Stimulated activated CD4-positive, alpha-beta T cell treated with anti-CD3 and anti-CD28 coated beads, Interleukin-15, amount 100 ng/mL, for 24 hours (primary cell): ENCODE data around the gene ASTN2.
"Not testable (repeated sequence)": the region's sequence is repeated elsewhere in the genome, so short reads cannot be mapped to it uniquely, and the experiment has no call there.

Source experiments
- DNase-seq: peaks from one replicate; pipeline ENCODE4 v3.0.0-alpha.2; 2020

Gene ASTN2

GRCh38 chr9:116942593-116943061, 472.2 kb downstream of the ASTN2 start:
- no peak for DNase-seq

DNA sequence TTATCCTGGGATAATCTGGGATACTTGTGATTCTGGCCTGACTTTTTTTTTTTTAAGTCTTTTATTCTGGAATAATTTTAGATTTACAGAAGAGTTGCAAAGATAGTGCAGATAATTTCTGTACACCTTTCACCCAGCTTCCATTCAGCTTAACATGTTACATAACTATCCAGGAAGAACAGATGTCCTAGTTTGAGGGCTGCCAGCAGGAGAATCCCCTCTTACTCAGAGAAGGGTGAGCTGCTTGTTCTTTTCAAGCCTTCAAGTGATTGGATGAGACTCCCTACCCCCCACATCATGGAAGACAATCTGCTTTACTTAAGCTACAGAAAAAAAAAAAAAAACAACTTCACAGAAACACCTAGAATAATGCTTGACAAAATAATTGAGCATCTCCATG, 473.6 kb downstream of the ASTN2 start:
- no peak for DNase-seq

GRCh38 chr9:116940614-116941215, 474.1 kb downstream of the ASTN2 start:
- no peak for DNase-seq

GRCh38 chr9:116939614-116940013, 475.2 kb downstream of the ASTN2 start:
- DNase-seq: no peak

- DNase-seq: no peak
These were observed 475.7 kb downstream of the ASTN2 start for GRCh38 chr9:116939161-116939560.

DNA sequence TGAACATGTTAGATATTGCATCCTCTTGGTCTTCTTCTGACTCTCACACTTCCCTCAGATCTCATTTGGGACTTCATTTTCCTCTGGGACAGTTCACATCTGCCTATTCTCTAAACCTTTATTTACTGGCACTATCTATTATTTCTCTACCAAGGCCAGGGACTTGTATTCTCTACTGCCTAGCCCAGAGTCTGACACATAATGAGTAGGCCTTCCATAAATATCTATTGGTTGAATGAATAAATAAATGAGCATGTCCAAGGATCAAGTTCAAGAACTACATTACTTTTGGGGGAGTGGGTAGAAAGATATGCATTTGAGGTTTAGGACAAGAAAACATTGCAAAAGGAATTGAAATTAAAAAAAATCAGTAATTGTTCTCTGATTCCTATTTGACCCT, 477.5 kb downstream of the ASTN2 start:
- DNase-seq: no peak

GRCh38 chr9:116935149-116935897, 479.5 kb downstream of the ASTN2 start:
- DNase-seq: no peak

- DNase-seq: no peak
These were observed 480.7 kb downstream of the ASTN2 start for GRCh38 chr9:116934131-116934530.

- DNase-seq: no peak
These were observed 481.6 kb downstream of the ASTN2 start for GRCh38 chr9:116933251-116933650.

- DNase-seq: no peak
These were observed 485.2 kb downstream of the ASTN2 start for GRCh38 chr9:116929621-116930020.

DNA sequence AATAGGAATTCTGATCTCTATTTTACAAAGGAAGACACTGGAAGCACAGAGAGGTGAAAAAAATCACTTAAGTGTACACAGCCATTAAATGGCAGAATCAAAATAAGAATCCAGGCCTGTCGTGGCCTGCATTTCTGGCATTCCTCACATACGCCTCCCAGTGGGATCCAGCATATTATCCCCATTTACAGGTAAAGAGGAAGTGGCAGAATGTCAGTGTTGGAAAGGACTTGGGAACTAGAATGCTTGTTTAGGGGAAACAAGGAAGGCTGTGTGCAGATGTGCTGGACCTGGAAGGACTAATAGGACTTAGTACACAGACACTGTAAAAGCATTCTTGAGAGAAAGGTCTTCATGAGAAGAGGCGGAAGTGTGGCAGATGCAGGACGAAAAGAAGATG, 486.0 kb downstream of the ASTN2 start:
- DNase-seq: no peak

DNA sequence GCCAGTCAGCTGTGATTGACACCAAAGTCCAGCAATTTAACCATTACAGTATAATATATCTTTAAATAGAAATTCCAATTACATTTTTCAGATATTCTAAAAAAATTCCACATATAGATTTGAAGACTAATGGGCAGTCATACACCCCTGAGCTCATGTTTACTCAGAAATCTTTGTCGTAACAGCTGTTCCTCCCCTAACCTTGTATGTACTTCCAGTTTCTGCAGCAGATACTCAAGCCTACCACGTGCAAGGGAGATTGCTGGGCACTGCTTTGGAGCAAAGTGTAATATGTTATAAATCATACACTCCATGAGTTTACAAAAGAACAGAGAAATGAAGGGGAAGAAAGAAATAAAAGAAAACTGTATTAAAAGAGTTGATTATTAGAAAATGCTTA, 486.6 kb downstream of the ASTN2 start:
- DNase-seq: no peak

DNA sequence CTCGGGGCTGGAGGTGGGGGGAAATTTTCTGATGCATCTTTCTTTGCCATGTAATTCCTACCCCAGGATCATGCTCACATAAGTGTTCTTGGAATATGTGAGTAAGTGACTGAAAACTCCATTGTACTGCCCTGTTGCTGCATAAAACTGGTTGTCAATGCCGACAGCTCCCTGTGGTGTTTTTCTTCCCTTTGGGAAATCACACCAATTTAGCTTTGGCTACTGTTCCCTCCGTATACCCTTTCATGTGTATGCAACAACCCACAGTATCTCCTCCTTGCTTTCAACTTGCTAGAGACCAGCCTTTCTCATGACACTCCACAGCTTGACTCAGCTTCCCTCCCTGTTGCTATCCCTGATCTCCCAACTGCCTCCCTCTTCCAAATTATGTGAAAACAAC, 487.1 kb downstream of the ASTN2 start:
- no peak for DNase-seq

DNA sequence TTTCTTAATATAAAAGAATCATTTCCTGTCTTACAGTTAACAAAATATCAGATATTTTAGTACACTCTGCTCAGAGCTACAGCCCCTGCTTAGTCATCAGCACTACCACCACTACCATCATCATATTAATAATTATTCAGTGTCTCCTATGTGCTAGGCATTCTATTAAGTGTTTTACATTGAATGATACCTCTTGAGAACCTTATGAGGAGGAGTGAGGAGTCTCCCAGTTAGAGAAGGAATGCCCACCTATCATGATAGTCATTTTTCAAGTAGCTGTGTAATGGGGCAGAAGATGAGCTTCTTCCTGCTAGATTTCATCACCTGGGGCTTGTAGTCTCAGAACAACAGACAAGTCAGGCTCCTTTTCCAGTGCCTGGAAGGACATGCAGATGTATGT, 489.7 kb downstream of the ASTN2 start:
- no peak for DNase-seq

DNA sequence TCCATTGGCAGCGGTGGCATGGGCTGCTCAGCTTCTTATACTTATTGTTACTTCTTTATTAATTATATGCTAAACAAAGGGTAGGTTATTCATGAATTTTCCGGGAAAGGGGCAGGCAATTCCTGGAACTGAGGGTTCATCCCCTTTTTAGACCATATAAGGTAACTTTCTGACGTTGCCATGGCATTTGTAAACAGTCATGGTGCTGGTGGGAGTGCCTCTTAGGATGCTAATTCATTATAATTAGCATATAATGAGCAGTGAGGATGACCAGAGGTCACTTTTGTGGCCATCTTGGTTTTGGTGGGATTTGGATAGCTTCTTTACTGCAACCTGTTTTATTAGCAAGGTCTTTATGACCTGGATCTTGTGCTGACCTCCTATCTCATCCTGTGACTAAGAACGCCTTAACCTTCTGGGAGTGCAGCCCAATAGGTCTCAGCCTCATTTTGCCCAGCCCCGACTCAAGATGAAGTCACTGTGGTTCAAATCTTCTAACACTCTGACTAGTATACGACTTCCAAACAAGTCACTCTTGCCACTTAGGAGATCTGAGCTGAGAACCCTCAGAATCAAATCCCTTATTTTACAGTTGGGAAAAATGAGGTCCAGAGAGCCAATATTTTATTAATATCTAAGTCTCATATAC, 490.3 kb downstream of the ASTN2 start:
- DNase-seq: no peak

DNA sequence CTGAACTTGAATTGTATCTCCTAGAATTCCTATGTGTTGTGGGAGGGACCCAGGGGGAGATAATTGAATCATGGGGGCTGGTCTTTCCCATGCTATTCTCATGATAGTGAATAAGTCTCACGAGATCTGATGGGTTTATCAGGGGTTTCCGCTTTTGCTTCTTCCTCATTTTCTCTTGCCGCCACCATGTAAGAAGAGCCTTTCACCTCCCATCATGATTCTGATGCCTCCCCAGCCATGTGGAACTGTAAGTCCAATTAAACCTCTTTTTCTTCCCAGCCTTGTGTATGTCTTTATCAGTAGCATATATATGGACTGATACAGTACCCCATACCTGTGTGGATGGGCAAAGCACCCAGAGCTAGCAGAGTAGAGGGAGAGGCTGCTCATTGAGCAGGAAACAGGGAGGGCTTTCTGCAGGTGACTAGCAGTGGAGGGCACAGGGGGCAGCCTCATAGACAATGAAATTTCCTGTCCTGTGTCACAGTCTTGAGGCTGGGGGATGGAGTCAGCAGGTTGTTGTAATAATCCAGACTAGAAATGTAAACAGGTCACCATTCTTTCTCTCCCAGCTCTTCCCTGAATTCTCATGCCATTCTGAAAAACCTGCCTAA, 496.9 kb downstream of the ASTN2 start:
- not testable (repeated sequence) for DNase-seq

GRCh38 chr9:116913536-116913935, 501.3 kb downstream of the ASTN2 start:
- no peak for DNase-seq

GRCh38 chr9:116910201-116910600, 504.7 kb downstream of the ASTN2 start:
- DNase-seq: no peak

DNA sequence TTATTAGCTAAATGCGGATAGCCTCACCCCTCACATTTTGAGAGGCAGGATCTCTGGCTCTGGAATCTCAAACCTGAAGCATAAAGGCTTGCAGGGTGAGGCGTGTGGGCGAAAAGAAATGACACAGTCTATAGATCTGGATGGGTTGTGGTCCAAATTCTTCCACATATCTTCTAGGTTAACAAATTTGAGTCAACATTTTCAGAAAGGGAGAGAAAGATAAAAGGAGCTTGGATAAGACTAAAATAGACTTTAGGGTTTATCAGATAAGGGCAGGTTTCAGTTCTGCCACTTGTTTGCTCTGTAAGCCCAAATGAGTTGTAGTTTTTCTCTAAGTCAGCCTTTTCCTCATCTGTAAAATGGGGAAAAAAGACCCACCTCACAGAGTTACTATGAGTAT, 506.9 kb downstream of the ASTN2 start:
- DNase-seq: no peak

DNA sequence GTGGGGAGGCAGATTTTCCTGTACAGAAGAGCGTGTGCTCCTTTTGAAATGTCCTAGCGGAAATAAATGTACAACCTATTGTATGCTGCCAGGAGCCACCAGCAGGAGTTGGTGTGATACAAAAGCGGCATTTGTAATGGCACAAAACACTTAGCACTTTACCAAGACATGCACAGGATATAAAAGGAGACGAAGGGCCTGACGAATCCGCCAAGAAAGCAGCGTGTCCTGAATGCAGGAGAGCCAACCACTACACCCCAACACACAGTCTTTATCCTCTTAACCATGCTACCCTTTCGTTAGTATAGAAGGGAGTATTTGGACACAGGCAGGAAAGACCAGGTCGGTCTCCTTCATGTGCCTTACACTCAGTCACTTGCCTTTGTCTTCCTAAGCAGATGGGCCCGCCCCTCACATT, 509.7 kb downstream of the ASTN2 start:
- no peak for DNase-seq

GRCh38 chr9:116904165-116904564, 510.7 kb downstream of the ASTN2 start:
- no peak for DNase-seq

- DNase-seq: no peak
These were observed 513.6 kb downstream of the ASTN2 start for GRCh38 chr9:116901260-116901659.

DNA sequence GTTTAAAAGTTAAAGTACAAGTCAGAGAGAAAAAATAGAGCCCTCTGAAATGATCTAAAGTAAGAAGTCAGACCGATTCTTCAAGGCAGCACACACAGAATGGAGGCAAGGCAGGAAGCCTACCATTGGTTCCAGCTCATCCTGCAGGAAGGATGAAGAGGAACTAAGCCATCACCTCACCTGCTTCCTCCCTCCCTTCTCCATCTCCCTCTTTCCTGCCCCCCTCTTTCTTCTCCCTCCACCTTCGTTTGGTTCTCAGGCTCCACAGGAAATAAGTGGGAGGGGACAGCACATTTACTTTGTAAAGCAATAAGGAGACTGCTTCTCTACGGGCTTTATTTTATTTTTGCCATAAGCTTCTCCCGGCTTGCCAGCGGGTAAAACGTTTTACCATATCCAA, 514.3 kb downstream of the ASTN2 start:
- no peak for DNase-seq

GRCh38 chr9:116900007-116900367, 514.9 kb downstream of the ASTN2 start:
- DNase-seq: no peak
